Vagina (tissue), 2 donors: ENCODE measurements around the gene UBE4B. TPM values are rescaled to one million over a fixed set of nuclear protein-coding genes. Genes with fewer than 3 reads are reported as not detected.

Experiments
- DNase-seq, 2 donors: peaks; one replicate each; pipeline ENCODE4 v3.0.0-alpha.2; 2017; ENCODE audit errors: extremely low spot score in 2 of 2
- H3K27ac ChIP-seq: fragments of 200-600 bp; sonication (generic); one replicate; pipeline ENCODE4 v1.5.1; 2019
- H3K27me3 ChIP-seq: fragments of 200-600 bp; sonication (generic); one replicate; pipeline ENCODE4 v1.5.1; 2019
- H3K36me3 ChIP-seq, 2 donors: fragments of 200-600 bp; sonication (generic); one replicate each; pipeline ENCODE4 v1.5.1; 2017 to 2019
- H3K4me1 ChIP-seq: fragments of 200-600 bp; sonication (generic); one replicate; pipeline ENCODE4 v1.5.1; 2019
- H3K4me3 ChIP-seq, 2 donors: fragments of 200-600 bp; sonication (generic); 1 replicate in 1 of 2; 2 replicates in 1 of 2; pipeline ENCODE4 v1.5.1; 2016 to 2019
- H3K9me3 ChIP-seq: fragments of 200-600 bp; sonication (generic); one replicate; pipeline ENCODE4 v1.5.1; 2019
- POLR2A ChIP-seq, 2 donors: fragments of 450-650 bp; IDR thresholded peaks; one replicate each; pipeline ENCODE4 v1.6.1; 2017; ENCODE audit warnings: antibody characterized with exemption in 2 of 2, mild to moderate bottlenecking in 2 of 2, moderate library complexity in 2 of 2
- POLR2AphosphoS5 ChIP-seq, 2 donors: sonication (generic); formaldehyde crosslinking; IDR thresholded peaks; one replicate each; pipeline ENCODE4 v1.9.0; 2017; ENCODE audit warnings: antibody characterized with exemption in 2 of 2, mild to moderate bottlenecking in 2 of 2, low read depth in 1 of 2; ENCODE audit not compliant: insufficient read depth in 1 of 2
- intact Hi-C: fragments of 100-400 bp; cut with DNase I; formaldehyde crosslinking; loops from one replicate; pipeline ENCODE4 v1.15.1; 2023
- total RNA-seq: library from RNA; depleted of rRNA; stranded (reverse); fragments of >200 nt; gene quantifications from one replicate; pipeline ENCODE4 v1.2.3, GENCODE V29; 2016
- TF ChIP-seq, protein P1 (sequence below), 3 experiments: fragments of 450-650 bp in 2 of 3; fragments of 200-600 bp in 1 of 3; sonication (generic) in 1 of 3; IDR thresholded peaks; one replicate each; pipeline ENCODE4 v1.5.1; 2017 to 2019; ENCODE audit warnings: antibody characterized with exemption in 3 of 3, mild to moderate bottlenecking in 2 of 3, moderate library complexity in 2 of 3

The UBE4B gene
- total RNA-seq, 1 donor from 2014 or later = 51.1 TPM

DNA sequence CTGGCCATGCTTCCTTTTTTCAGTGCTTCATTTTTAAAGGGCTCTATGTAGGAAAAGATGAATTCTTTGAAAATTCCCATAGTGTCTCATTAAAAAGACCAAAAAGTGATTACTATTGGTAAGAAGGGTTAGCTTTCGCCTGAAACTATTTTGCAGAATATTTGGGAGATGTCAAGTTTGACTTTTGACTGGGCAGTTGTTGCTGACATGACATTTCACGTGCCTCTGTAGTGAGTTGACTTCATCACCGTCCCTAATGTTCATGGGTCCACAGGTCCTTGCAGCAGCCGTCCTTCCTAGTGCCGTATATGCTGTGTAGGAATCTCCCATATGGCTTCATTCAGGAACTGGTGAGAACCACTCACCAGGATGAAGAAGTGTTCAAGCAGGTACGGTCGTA is 88.9 kb downstream of the UBE4B start:
- H3K27me3 ChIP-seq = no peaks in the 10 kb centered on the region
- H3K27ac ChIP-seq = no peak overlapping the region
- H3K4me1 ChIP-seq = no peaks in the 10 kb centered on the region
- TF ChIP-seq, protein P1, sequence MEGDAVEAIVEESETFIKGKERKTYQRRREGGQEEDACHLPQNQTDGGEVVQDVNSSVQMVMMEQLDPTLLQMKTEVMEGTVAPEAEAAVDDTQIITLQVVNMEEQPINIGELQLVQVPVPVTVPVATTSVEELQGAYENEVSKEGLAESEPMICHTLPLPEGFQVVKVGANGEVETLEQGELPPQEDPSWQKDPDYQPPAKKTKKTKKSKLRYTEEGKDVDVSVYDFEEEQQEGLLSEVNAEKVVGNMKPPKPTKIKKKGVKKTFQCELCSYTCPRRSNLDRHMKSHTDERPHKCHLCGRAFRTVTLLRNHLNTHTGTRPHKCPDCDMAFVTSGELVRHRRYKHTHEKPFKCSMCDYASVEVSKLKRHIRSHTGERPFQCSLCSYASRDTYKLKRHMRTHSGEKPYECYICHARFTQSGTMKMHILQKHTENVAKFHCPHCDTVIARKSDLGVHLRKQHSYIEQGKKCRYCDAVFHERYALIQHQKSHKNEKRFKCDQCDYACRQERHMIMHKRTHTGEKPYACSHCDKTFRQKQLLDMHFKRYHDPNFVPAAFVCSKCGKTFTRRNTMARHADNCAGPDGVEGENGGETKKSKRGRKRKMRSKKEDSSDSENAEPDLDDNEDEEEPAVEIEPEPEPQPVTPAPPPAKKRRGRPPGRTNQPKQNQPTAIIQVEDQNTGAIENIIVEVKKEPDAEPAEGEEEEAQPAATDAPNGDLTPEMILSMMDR (IDR thresholded peaks at IDR 0.05) = no peak
- TF ChIP-seq POLR2A (IDR thresholded peaks at IDR 0.05) (no peak), POLR2AphosphoS5 (IDR thresholded peaks at IDR 0.05; ENCODE audit: insufficient read depth in 1 of 2, low read depth in 1 of 2) (no peak)
- no peaks in the 10 kb centered on the region for H3K9me3 ChIP-seq
- H3K36me3 ChIP-seq = peaks cover 0 to 61% of the 10 kb centered on the region in 2 donors
- intact Hi-C loops = no loop called here
- no peak for DNase-seq
- no peak overlapping the region for H3K4me3 ChIP-seq

DNA sequence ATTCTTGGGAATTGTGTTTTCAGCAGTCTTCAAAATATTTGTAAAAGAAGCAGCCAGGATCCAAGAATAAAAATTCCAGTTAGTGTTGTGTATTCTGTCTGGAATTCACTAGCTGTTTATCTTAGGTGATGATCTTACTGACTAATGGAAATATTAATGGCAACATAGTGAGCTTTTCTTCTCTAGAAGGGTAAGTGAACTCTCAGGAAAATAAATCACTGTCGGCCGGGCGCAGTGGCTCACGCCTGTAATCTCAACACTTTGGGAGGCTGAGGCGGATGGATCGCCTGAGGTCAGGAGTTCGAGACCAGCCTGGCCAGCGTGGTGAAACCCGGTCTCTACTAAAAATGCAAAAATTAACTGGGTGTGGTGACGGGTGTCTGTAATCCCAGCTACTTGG is 90.2 kb downstream of the UBE4B start:
- Histone ChIP-seq H3K4me1 (no peaks in the 10 kb centered on the region), H3K36me3 (peaks cover 0 to 66% of the 10 kb centered on the region in 2 donors), H3K27me3 (no peaks in the 10 kb centered on the region), H3K4me3 (no peak overlapping the region), H3K9me3 (no peaks in the 10 kb centered on the region), H3K27ac (no peak overlapping the region)
- TF ChIP-seq, protein P1 (IDR thresholded peaks at IDR 0.05) = no peak
- TF ChIP-seq POLR2A (IDR thresholded peaks at IDR 0.05) (no peak), POLR2AphosphoS5 (IDR thresholded peaks at IDR 0.05; ENCODE audit: insufficient read depth in 1 of 2, low read depth in 1 of 2) (no peak)
- DNase-seq = no peak
- intact Hi-C loops = no loop called here

DNA sequence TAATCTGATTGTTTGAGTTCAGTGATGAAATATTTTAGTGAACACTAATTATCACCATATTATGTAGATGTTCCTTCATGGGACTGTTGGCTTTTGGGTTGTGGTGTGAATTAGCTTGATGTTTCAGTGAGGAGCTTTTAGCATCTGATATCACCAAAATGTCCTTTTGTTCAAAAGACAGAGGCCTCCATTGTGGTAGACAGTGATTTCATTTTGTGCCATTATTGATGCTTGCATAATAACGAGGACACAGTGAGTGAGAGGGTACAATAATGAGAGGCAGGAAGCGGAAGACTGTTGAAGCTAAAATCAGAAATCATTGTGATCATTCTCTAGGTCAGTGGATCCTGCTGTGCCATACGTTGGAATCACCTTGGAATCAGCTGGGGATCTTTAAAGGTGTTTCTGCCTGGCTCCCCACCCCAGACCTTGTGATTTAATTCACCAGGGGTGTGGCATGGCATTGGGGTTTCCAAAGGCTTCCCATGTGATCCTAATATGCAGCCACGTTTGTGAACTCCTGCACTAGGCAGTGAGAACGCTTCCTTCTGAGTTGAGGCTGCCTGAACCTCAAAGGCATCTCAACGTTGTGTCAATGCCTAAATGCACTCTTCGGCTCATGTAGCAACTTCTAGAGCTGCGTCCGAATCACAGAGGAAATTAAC is 95.5 kb downstream of the UBE4B start:
- DNase-seq = no peak
- no peaks in the 10 kb centered on the region for H3K27me3 ChIP-seq
- H3K4me1 ChIP-seq = no peaks in the 10 kb centered on the region
- H3K9me3 ChIP-seq = no peaks in the 10 kb centered on the region
- TF ChIP-seq, protein P1 (IDR thresholded peaks at IDR 0.05) = no peak
- TF ChIP-seq POLR2A (IDR thresholded peaks at IDR 0.05) (no peak), POLR2AphosphoS5 (IDR thresholded peaks at IDR 0.05; ENCODE audit: insufficient read depth in 1 of 2, low read depth in 1 of 2) (no peak)
- peaks cover 0 to 81% of the 10 kb centered on the region in 2 donors for H3K36me3 ChIP-seq
- H3K27ac ChIP-seq = no peak overlapping the region
- intact Hi-C loops = no loop called here
- H3K4me3 ChIP-seq = no peak overlapping the region

DNA sequence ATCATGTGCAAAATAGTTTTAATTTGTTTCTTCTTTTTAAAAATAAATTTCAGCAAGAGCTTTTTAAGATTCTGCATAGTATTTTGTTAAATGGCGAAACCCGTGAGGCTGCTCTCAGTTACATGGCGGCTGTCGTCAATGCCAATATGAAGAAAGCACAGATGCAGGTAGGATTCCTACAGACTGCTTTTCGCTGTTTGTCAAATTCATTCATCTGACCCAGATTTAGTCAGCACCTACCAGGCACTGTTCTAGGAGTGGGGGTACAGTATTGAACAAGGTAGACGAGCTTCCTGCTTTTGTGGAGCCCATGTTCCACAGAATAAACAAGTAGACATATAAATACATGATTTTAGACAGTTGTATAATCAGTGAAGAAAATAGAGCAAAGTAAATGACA is 99.6 kb downstream of the UBE4B start:
- intact Hi-C loops = no loop called here

DNA sequence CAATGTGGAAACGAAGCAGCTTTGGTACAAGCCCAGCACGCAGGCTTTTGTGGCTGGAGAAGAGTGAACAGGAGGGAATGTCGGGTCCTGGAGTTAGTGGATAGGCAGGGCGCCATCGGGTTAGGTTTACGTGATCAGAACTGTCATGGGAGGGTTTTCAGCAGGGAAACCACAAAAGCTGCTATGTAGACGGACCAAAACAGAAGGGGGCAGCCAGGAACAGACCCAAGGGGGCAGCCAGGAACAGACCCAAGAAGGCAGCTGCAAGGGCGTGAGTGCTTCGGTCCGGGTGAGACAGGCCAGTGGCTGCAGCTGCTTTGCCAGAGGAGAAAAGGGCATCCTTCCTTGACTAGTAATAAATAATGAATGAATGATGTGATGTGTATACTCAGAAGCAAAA is 100.1 kb downstream of the UBE4B start:
- TF ChIP-seq POLR2AphosphoS5 (IDR thresholded peaks at IDR 0.05; ENCODE audit: insufficient read depth in 1 of 2, low read depth in 1 of 2) (no peak), POLR2A (IDR thresholded peaks at IDR 0.05) (no peak)
- TF ChIP-seq, protein P1 (IDR thresholded peaks at IDR 0.05) = no peak
- H3K27me3 ChIP-seq = no peaks in the 10 kb centered on the region
- H3K36me3 ChIP-seq = peaks cover 0 to 80% of the 10 kb centered on the region in 2 donors
- no peak for DNase-seq
- H3K4me1 ChIP-seq = no peaks in the 10 kb centered on the region
- intact Hi-C loops = no loop called here
- no peak overlapping the region for H3K4me3 ChIP-seq
- H3K9me3 ChIP-seq = no peaks in the 10 kb centered on the region
- H3K27ac ChIP-seq = no peak overlapping the region

More for the DNA sequence above, 99.6 kb downstream of the UBE4B start:
- DNase-seq = no peak
- H3K36me3 ChIP-seq = peaks cover 0 to 82% of the 10 kb centered on the region in 2 donors
- TF ChIP-seq, protein P1 (IDR thresholded peaks at IDR 0.05) = no peak
- TF ChIP-seq POLR2AphosphoS5 (IDR thresholded peaks at IDR 0.05; ENCODE audit: insufficient read depth in 1 of 2, low read depth in 1 of 2) = no peak
- no peak for TF ChIP-seq POLR2A (IDR thresholded peaks at IDR 0.05)
- no peaks in the 10 kb centered on the region for H3K4me1 ChIP-seq
- H3K27me3 ChIP-seq = no peaks in the 10 kb centered on the region
- no peak overlapping the region for H3K4me3 ChIP-seq
- no peak overlapping the region for H3K27ac ChIP-seq
- H3K9me3 ChIP-seq = no peaks in the 10 kb centered on the region
